NT2/D1 (cell line): Measurements from ENCODE around the gene BLID.

Experiments
- DNase-seq: peaks from one replicate; pipeline ENCODE4 v3.0.0-alpha.2; 2011; ENCODE audit warnings: low read depth, low spot score
- H3K27me3 ChIP-seq: 2 replicates; pipeline ENCODE4 v1.6.0; 2011; ENCODE audit warnings: mild to moderate bottlenecking; ENCODE audit not compliant: insufficient read length, insufficient read depth
- H3K36me3 ChIP-seq: 2 replicates; pipeline ENCODE4 v1.6.1; 2011; ENCODE audit warnings: mild to moderate bottlenecking, low read length, mixed read lengths; ENCODE audit not compliant: insufficient read depth, insufficient read length
- H3K4me1 ChIP-seq: 2 replicates; pipeline ENCODE4 v1.5.1; 2011; ENCODE audit not compliant: insufficient read depth, insufficient read length
- H3K4me3 ChIP-seq: 2 replicates; pipeline ENCODE4 v1.5.1; 2011; ENCODE audit warnings: low read depth; ENCODE audit not compliant: insufficient read length
- H3K9ac ChIP-seq: 2 replicates; pipeline ENCODE4 v1.6.0; 2011; ENCODE audit warnings: low read depth; ENCODE audit not compliant: insufficient read length
- H3K9me3 ChIP-seq: 2 replicates; pipeline ENCODE4 v1.5.1; 2011; ENCODE audit warnings: mild to moderate bottlenecking, low read length; ENCODE audit not compliant: insufficient read depth
- SUZ12 ChIP-seq: IDR thresholded peaks from 2 replicates; pipeline ENCODE4 v1.6.1; 2011; ENCODE audit not compliant: insufficient read length, insufficient read depth; ENCODE audit errors: extremely low read depth
- YY1 ChIP-seq: IDR thresholded peaks from 2 replicates; pipeline ENCODE4 v1.6.1; 2011; ENCODE audit not compliant: insufficient read length, insufficient read depth
- ZNF274 ChIP-seq: IDR thresholded peaks from 2 replicates; pipeline ENCODE4 v1.6.1; 2011; ENCODE audit warnings: mild to moderate bottlenecking, low read depth, low read length

The BLID gene

GRCh38 chr11:122089111-122089510, 26.9 kb downstream of the BLID start:
- Histone ChIP-seq H3K9ac (no peak overlapping the region), H3K36me3 (no peaks in the 10 kb centered on the region), H3K4me3 (no peak overlapping the region), H3K27me3 (no peaks in the 10 kb centered on the region), H3K9me3 (no peaks in the 10 kb centered on the region), H3K4me1 (no peaks in the 10 kb centered on the region)
- no peak for DNase-seq
- TF ChIP-seq SUZ12: no peak
- no peak for TF ChIP-seq ZNF274
- TF ChIP-seq YY1: no peak

GRCh38 chr11:122085712-122086111, 30.3 kb downstream of the BLID start:
- TF ChIP-seq ZNF274: no peak
- no peak for TF ChIP-seq SUZ12
- no peak for TF ChIP-seq YY1
- Histone ChIP-seq H3K27me3 (no peaks in the 10 kb centered on the region), H3K36me3 (no peaks in the 10 kb centered on the region), H3K4me3 (no peak overlapping the region), H3K9me3 (no peaks in the 10 kb centered on the region), H3K9ac (no peak overlapping the region), H3K4me1 (no peaks in the 10 kb centered on the region)
- DNase-seq: no peak

- TF ChIP-seq ZNF274 (no peak), YY1 (no peak), SUZ12 (no peak)
- Histone ChIP-seq H3K4me1 (no peaks in the 10 kb centered on the region), H3K4me3 (no peak overlapping the region), H3K9me3 (no peaks in the 10 kb centered on the region), H3K9ac (no peak overlapping the region), H3K27me3 (no peaks in the 10 kb centered on the region), H3K36me3 (no peaks in the 10 kb centered on the region)
- DNase-seq: no peak
Measured at GRCh38 chr11:122085264-122085663, 30.8 kb downstream of the BLID start.

GRCh38 chr11:122082205-122082604, 33.8 kb downstream of the BLID start:
- Histone ChIP-seq H3K9ac (no peak overlapping the region), H3K36me3 (no peaks in the 10 kb centered on the region), H3K9me3 (no peaks in the 10 kb centered on the region), H3K4me1 (no peaks in the 10 kb centered on the region), H3K27me3 (no peaks in the 10 kb centered on the region), H3K4me3 (no peak overlapping the region)
- no peak for DNase-seq
- TF ChIP-seq YY1: no peak
- no peak for TF ChIP-seq SUZ12
- no peak for TF ChIP-seq ZNF274

GRCh38 chr11:122081073-122081472, 34.9 kb downstream of the BLID start:
- no peaks in the 10 kb centered on the region for H3K36me3 ChIP-seq
- H3K4me3 ChIP-seq: no peak overlapping the region
- no peaks in the 10 kb centered on the region for H3K27me3 ChIP-seq
- no peaks in the 10 kb centered on the region for H3K4me1 ChIP-seq
- TF ChIP-seq SUZ12 (no peak), ZNF274 (no peak), YY1 (no peak)
- no peak for DNase-seq
- no peaks in the 10 kb centered on the region for H3K9me3 ChIP-seq
- H3K9ac ChIP-seq: no peak overlapping the region

- H3K4me3 ChIP-seq: no peak overlapping the region
- no peaks in the 10 kb centered on the region for H3K36me3 ChIP-seq
- H3K9ac ChIP-seq: no peak overlapping the region
- H3K4me1 ChIP-seq: no peaks in the 10 kb centered on the region
- no peak for DNase-seq
- TF ChIP-seq SUZ12 (no peak), ZNF274 (no peak), YY1 (no peak)
- H3K27me3 ChIP-seq: no peaks in the 10 kb centered on the region
- H3K9me3 ChIP-seq: no peaks in the 10 kb centered on the region
Measured at GRCh38 chr11:122077459-122077858, 38.6 kb downstream of the BLID start.

GRCh38 chr11:122076512-122077120, 39.4 kb downstream of the BLID start:
- H3K27me3 ChIP-seq: no peaks in the 10 kb centered on the region
- no peaks in the 10 kb centered on the region for H3K36me3 ChIP-seq
- no peak overlapping the region for H3K9ac ChIP-seq
- TF ChIP-seq ZNF274 (no peak), SUZ12 (no peak), YY1 (no peak)
- H3K4me3 ChIP-seq: no peak overlapping the region
- H3K4me1 ChIP-seq: no peaks in the 10 kb centered on the region
- no peaks in the 10 kb centered on the region for H3K9me3 ChIP-seq
- no peak for DNase-seq

- Histone ChIP-seq H3K36me3 (no peaks in the 10 kb centered on the region), H3K4me1 (no peaks in the 10 kb centered on the region), H3K4me3 (no peak overlapping the region), H3K9ac (no peak overlapping the region), H3K9me3 (no peaks in the 10 kb centered on the region), H3K27me3 (no peaks in the 10 kb centered on the region)
- TF ChIP-seq SUZ12: no peak
- TF ChIP-seq YY1: no peak
- TF ChIP-seq ZNF274: no peak
- DNase-seq: no peak
Measured at GRCh38 chr11:122075016-122075415, 41.0 kb downstream of the BLID start.
